Stimulated activated CD4-positive, alpha-beta T cell treated with anti-CD3 and anti-CD28 coated beads, Interleukin-15, amount 100 ng/mL, for 1 hour (primary cell): ENCODE data around the gene MOSMO.
"Not testable (repeated sequence)": the region's sequence is repeated elsewhere in the genome, so short reads cannot be mapped to it uniquely, and the experiment has no call there.

Source experiments
- DNase-seq, 2 donors: peaks; one replicate each; pipeline ENCODE4 v3.0.0-alpha.2; 2020; ENCODE audit warnings: low read depth in 1 of 2, low spot score in 1 of 2

Gene MOSMO

GRCh38 chr16:22043882-22044281, 36.0 kb downstream of the MOSMO start:
- DNase-seq, result not testable (repeated sequence)

GRCh38 chr16:22045888-22046287, 38.0 kb downstream of the MOSMO start:
- not testable (repeated sequence) for DNase-seq

DNA sequence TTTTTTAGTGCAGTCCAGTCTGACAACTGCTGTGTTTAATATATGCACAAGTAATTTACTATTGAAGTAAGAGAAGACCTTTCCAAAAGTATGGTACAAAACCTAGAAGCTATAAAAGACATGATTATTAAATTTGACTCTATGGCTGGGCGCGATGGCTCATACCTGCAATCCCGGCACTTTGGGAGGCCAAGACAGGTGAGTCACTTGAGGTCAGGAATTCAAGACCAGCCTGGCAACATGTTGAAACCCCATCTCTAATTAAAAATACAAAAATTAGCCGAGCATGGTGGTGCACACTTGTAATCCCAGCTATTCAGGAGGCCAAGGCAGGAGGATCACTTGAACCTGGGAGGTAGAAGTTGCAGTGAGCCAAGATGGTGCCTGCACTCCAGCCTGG, 43.1 kb downstream of the MOSMO start:
- DNase-seq, result no peak

DNA sequence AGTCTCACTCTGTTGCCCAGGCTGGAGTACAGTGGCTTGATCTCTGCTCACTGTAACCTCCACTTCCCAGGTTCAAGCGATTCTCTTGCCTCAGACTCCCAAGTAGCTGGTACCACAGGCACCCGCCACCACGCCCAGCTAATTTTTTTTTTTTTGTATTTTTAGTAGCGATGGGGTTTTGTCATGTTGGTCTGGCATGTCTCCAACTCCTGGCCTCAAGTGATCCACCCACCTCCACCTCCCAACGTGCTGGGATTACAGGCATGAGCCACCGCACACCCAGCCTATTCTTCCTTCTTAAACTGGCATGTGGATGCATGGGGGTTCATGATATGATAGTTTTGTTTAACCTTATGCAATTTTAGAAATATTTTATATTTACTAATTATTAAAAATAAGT, 45.1 kb downstream of the MOSMO start:
- DNase-seq, result no peak

- no peak for DNase-seq
These were observed 46.0 kb downstream of the MOSMO start for GRCh38 chr16:22053921-22054341.

- DNase-seq, result no peak
These were observed 47.1 kb downstream of the MOSMO start for GRCh38 chr16:22054847-22055590.

DNA sequence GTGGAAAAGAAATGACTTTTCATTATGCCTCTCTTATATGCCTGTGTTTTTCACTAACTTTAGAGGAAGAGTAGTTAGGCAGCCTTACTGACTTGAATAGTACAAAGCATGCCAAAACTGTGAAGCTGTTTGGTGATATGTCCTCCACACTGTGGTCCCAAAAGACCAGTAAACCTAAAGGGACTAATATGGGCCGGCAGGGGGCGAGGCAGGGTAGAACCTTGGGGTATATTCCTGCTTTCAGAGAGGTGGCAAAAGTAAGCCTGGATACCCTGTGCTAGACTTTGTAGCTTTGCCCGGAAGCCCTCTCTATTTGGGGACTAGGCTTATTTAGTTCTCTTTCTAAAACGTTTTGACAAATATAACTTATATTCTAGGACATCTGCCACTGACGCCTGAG, 48.0 kb downstream of the MOSMO start:
- no peak for DNase-seq

DNA sequence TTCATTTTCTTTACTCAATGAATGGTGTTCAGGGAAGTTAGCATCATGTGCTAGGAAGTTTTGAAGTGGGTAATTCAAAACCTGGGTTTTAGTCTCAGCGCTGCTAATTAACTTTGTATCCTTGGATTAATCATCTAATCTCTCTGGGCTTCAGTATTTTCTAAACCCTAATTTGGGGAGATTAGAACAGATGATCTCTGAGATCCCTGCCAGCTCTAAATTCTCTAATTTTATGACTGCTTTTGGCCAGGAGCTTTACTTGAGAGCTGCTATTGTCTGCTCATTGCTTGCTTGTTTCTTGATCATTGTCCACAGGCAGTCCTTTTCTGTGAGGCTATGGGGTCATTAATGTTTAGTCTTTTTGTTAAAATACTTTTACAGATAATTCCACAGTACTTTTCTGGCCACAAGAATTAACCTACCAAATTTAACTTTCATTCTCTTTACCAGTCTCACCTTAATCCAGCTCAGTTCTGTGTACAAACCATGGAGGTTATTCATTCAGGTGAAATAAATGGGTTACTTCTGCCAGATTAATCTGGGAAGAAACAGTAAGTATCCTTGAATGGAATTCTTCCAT, 56.1 kb downstream of the MOSMO start:
- no peak for DNase-seq

GRCh38 chr16:22065252-22065651, 57.3 kb downstream of the MOSMO start:
- no peak for DNase-seq

- no peak for DNase-seq
These were observed 62.7 kb downstream of the MOSMO start for GRCh38 chr16:22070361-22071330.

- no peak for DNase-seq
These were observed 63.5 kb downstream of the MOSMO start for GRCh38 chr16:22071331-22071910.

- no peak for DNase-seq
These were observed 65.4 kb downstream of the MOSMO start for GRCh38 chr16:22073350-22073749.

- DNase-seq, result no peak
These were observed 67.3 kb downstream of the MOSMO start for GRCh38 chr16:22075043-22075757.

GRCh38 chr16:22075776-22076175, 67.9 kb downstream of the MOSMO start:
- DNase-seq, result no peak

DNA sequence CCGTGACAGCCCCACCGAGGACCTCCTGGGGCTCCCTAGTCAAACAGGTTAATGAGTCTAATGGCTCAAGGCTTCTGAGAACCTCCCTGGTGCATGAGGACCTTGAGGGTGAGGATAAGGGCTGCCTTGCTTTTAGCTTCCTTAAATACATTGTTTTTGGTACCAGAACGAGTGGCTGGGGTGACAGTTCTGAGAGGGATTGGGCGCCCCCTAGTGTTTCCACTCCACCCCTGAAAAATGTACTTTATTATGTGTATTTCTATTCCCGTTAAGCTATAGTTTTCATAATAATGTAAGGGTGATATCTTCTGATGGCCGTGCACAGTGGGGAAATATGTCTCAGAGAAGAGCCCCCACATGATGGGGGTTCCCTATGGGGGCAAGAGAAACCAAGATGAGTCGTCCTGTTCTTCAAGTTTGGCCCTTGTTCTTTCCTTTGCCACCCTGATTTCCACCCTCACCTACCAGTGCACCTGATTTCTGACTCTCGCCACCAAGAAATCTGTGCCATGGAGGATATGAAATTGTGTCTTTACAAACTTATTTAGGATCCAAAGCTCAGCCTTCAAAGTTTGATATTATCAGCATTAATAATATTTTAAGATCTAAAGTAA, 69.9 kb downstream of the MOSMO start:
- peak; percentile 48 to 53 for DNase-seq

DNA sequence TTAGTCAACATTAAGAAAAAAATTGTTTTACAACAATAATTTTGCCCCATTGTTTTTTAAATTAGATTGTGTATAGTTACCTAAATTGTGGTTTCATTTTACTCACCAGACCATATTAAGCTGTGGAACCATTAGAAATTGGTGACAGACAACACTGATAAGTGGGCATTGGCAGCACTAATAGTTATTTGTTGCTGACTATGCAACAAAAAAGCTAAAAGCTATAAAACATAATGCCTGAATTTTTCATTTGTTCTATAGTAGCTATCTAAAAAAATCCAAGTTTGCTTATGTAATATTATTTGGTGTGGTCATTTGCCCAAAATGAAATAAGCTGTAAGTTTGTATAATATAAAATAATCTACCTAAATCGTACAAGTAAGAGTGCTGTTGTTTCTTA, 70.7 kb downstream of the MOSMO start:
- no peak for DNase-seq

GRCh38 chr16:22081050-22081449, 73.1 kb downstream of the MOSMO start:
- DNase-seq, result no peak

DNA sequence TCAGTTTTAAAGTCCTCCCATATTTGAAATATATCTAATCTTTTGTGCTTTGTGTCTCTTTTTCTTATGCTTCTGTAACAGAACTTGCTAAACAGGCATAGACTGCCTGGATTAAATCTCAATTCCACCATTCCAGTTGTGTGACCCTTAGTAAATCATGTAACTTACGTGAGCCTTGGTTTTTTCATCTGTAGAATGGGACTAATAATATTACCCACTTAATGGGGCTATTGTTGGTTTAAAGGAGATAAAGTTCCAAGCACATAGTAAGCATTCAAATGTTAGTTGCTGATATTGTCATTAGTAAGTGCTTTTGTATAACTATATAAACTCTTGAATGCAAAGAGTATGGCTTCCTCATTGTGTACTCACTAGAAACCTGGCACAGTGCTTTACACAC, 78.5 kb downstream of the MOSMO start:
- no peak for DNase-seq

- DNase-seq, result no peak
These were observed 80.7 kb downstream of the MOSMO start for GRCh38 chr16:22088642-22089041.

GRCh38 chr16:22089910-22090309, 82.0 kb downstream of the MOSMO start:
- no peak for DNase-seq
